HepG2 (cell line): ENCODE measurements around the gene SPACA9. TPM values are rescaled to one million over a fixed set of nuclear protein-coding genes. Genes with fewer than 3 reads are reported as not detected.

Source experiments
- ATAC-seq: fragments of 200-7000 bp; cut with Tn5 transposase; 3 replicates; pipeline ENCODE4 v1.9.1; 2020; ENCODE audit warnings: mild to moderate bottlenecking, moderate library complexity
- BruUV-seq: library from RNA; stranded (reverse); fragments of 400-500 nt; replicated peaks from 2 replicates; lab custom pipeline; 2021; lab: Mats Ljungman, UMichigan
- CTCF ChIA-PET: fragments of 300-600 bp; formaldehyde crosslinking; extraction: SDS; loops from one replicate; lab custom pipeline; 2021; ENCODE audit warnings: low total read pairs, inconsistent platforms, low intra/inter-chr PET ratio; lab: Yijun Ruan, JAX
- POLR2A ChIA-PET: fragments of 350-600 bp; sonication (Branson Sonifier 250); formaldehyde crosslinking; loops from one replicate; lab custom pipeline; 2020; ENCODE audit warnings: antibody characterized with exemption, inconsistent platforms; lab: Yijun Ruan, JAX
- DNase-seq: peaks from one replicate; pipeline ENCODE4 v3.0.0-alpha.2; 2015; ENCODE audit warnings: low spot score
- FAIRE-seq: peaks from 3 replicates; lab custom pipeline; 2011; peaks lifted over from hg19 to GRCh38; lab: Jason Lieb, UNC
- H2AFZ ChIP-seq: one replicate; pipeline ENCODE4 v1.6.1; 2011; ENCODE audit warnings: low read length, inconsistent platforms
- H3K27ac ChIP-seq: fragments of 300-600 bp; 3 replicates; pipeline ENCODE4 v1.8.0; 2011; ENCODE audit warnings: mixed run types, mild to moderate bottlenecking, mixed read lengths, low read length, inconsistent platforms; ENCODE audit not compliant: insufficient read depth; ENCODE audit errors: extremely low read length
- H3K27me3 ChIP-seq, 2 experiments: fragments of 200-600 bp in 1 of 2; 2 replicates in 1 of 2; 3 replicates in 1 of 2; pipeline versions ENCODE4 v1.6.0 to v1.8.0; 2011; ENCODE audit warnings: low read length in 2 of 2, mild to moderate bottlenecking in 2 of 2, moderate library complexity in 2 of 2, inconsistent platforms in 1 of 2; ENCODE audit not compliant: insufficient read depth in 2 of 2, control insufficient read depth in 1 of 2
- H3K36me3 ChIP-seq, 2 experiments: fragments of 200-600 bp in 1 of 2; replicated peaks in 1 of 2; 2 replicates in 1 of 2; 3 replicates in 1 of 2; pipeline versions ENCODE4 v1.5.1 to v1.8.0; 2011; ENCODE audit warnings: low read length in 2 of 2, inconsistent platforms in 1 of 2; ENCODE audit not compliant: insufficient read depth in 2 of 2, control insufficient read depth in 1 of 2
- H3K4me1 ChIP-seq: 2 replicates; pipeline ENCODE4 v1.5.1; 2012; ENCODE audit warnings: low read length, inconsistent platforms; ENCODE audit not compliant: insufficient read depth
- H3K4me2 ChIP-seq: 2 replicates; pipeline ENCODE4 v1.6.0; 2011; ENCODE audit warnings: low read depth, low read length, inconsistent platforms
- H3K4me3 ChIP-seq, 3 experiments: fragments of 200-600 bp in 1 of 3; sonication (generic), shearing (Covaris generic) in 1 of 3; replicated peaks in 1 of 3; 2 replicates each; pipeline ENCODE4 v1.5.1; 2011 to 2016; ENCODE audit warnings: low read length in 3 of 3, inconsistent platforms in 2 of 3, low read depth in 2 of 3, mild to moderate bottlenecking in 2 of 3, control low read depth in 1 of 3, mixed read lengths in 1 of 3; ENCODE audit not compliant: insufficient read depth in 1 of 3
- H3K79me2 ChIP-seq: one replicate; pipeline ENCODE4 v1.6.1; 2011; ENCODE audit warnings: low read length, inconsistent platforms; ENCODE audit not compliant: insufficient read depth
- H3K9ac ChIP-seq: 2 replicates; pipeline ENCODE4 v1.6.0; 2011; ENCODE audit warnings: mild to moderate bottlenecking, low read depth, low read length, inconsistent platforms; ENCODE audit not compliant: insufficient read depth
- H3K9me3 ChIP-seq: 2 replicates; pipeline ENCODE4 v1.5.1; 2012; ENCODE audit warnings: mild to moderate bottlenecking, low read length
- H4K20me1 ChIP-seq: 2 replicates; pipeline ENCODE4 v1.6.0; 2011; ENCODE audit warnings: inconsistent platforms, mild to moderate bottlenecking, low read length, moderate library complexity; ENCODE audit not compliant: insufficient read depth
- ASH2L ChIP-seq: fragments of 300-600, 200-600 bp; sonication (generic); IDR thresholded peaks from 2 replicates; pipeline ENCODE4 v1.7.0; 2017; ENCODE audit warnings: low read depth, mild to moderate bottlenecking, moderate library complexity, mixed read lengths, low read length; ENCODE audit not compliant: insufficient read length
- HNF4G ChIP-seq, 2 experiments: sonication (generic) in 1 of 2; formaldehyde crosslinking in 1 of 2; IDR thresholded peaks; 2 replicates each; pipeline versions ENCODE4 v1.4.0 to v1.6.1; 2011 to 2020; ENCODE audit warnings: borderline replicate concordance in 2 of 2, low read depth in 2 of 2, mild to moderate bottlenecking in 2 of 2, low read length in 1 of 2, missing genetic modification reagents in 1 of 2, moderate library complexity in 1 of 2
- MNT ChIP-seq: fragments of 450-650 bp; IDR thresholded peaks from 2 replicates; pipeline ENCODE4 v1.6.1; 2016
- MTA3 ChIP-seq: sonication (generic); formaldehyde crosslinking; IDR thresholded peaks from 2 replicates; pipeline ENCODE4 v1.4.0; 2020; ENCODE audit warnings: missing genetic modification reagents
- TOPORS ChIP-seq: sonication (generic); formaldehyde crosslinking; IDR thresholded peaks from 2 replicates; pipeline ENCODE4 v1.8.0; 2023; ENCODE audit warnings: mild to moderate bottlenecking, missing genetic modification reagents
- ZBTB39 ChIP-seq: sonication (generic); formaldehyde crosslinking; IDR thresholded peaks from 2 replicates; pipeline ENCODE4 v1.5.0; 2020; ENCODE audit warnings: missing genetic modification reagents
- ZNF224 ChIP-seq: sonication (generic); formaldehyde crosslinking; IDR thresholded peaks from 2 replicates; pipeline ENCODE4 v1.5.0; 2020; ENCODE audit warnings: mild to moderate bottlenecking, missing genetic modification reagents
- ZNF292 ChIP-seq: sonication (generic); formaldehyde crosslinking; IDR thresholded peaks from 2 replicates; pipeline ENCODE4 v1.8.1; 2022; ENCODE audit warnings: mild to moderate bottlenecking, low read depth, missing genetic modification reagents, borderline replicate concordance
- ZNF652 ChIP-seq: IDR thresholded peaks from 2 replicates; pipeline ENCODE4 v1.6.1; 2016; ENCODE audit warnings: low read depth, borderline replicate concordance
- ZNF782 ChIP-seq: sonication (generic); formaldehyde crosslinking; IDR thresholded peaks from 2 replicates; pipeline ENCODE4 v1.4.0; 2020; ENCODE audit warnings: missing genetic modification reagents, mild to moderate bottlenecking, borderline replicate concordance
- WGBS: methylation state at CpG from one replicate; pipeline ENCODE4 v1.1.6; 2017; ENCODE audit warnings: low lambda C conversion rate; 5-methylcytosine and 5-hydroxymethylcytosine counted together
- in situ Hi-C: cut with HindIII; loops from 2 replicates; pipeline ENCODE4 v1.10.0; 2017; ENCODE audit warnings: low pct_unique_long_range_greater_than_20kb; ENCODE audit not compliant: extremely low pct_ligation_motif_present
- intact Hi-C: fragments of 100-400 bp; cut with micrococcal nuclease; formaldehyde crosslinking; loops from one replicate; pipeline ENCODE4 v1.10.0; 2022; ENCODE audit not compliant: unreplicated experiment
- polyA plus RNA-seq, 8 experiments: library from polyadenylated mRNA; depleted of rRNA in 3 of 8; stranded (reverse) in 7 of 8; unstranded in 1 of 8; fragments of >200 nt; fragmentation: Illumina TruSeq in 4 of 8; extraction: Trizol in 4 of 8; gene quantifications; 2 replicates each; pipeline versions ENCODE4 v1.2.1 to v1.2.3, GENCODE V29; 2011 to 2016; ENCODE audit warnings: low read depth in 4 of 8, missing spikeins in 1 of 8, mixed read lengths in 1 of 8; ENCODE audit not compliant: insufficient read depth in 1 of 8
- total RNA-seq, 5 experiments: library from RNA; depleted of rRNA; stranded (reverse); fragments of >200 nt; fragmentation: Illumina TruSeq; extraction: Trizol; gene quantifications; 2 replicates each; pipeline ENCODE4 v1.2.3, GENCODE V29; 2016; ENCODE audit warnings: low read depth in 1 of 5

SPACA9 gene
- total and polyA plus RNA-seq, 2 of the 13 experiments (the other 11 are each of a cell fraction or from before 2014, with no cell fraction given): 0.15 to 0.38 TPM

DNA sequence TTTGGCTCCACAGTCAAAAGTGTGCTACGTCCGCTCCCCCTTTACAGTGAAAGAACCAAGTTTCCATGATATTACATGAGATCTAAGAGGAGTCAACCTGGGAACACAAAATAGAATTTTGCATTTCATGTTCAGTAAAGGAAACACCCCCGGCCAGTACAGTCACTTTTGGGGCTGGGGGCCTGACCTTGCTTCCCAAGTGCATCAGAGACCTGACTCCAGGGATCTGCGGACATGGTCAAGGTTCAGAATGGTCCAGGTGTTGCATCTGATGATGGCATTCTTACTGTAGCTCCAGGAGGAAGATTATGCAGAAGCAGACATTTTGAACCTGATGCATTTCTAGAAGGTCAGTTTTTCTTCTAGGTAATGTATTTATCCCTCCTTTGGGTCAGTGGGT, 40.4 kb upstream of the SPACA9 start:
- no peak for ATAC-seq
- BruUV-seq: no TSS peak
- CTCF ChIA-PET: no interaction called here
- WGBS: 77% methylated on average over 4 of the region's 4 CpGs
- Histone ChIP-seq H3K4me1 (0 out of 2 replicates have a peak, but pooled peaks cover 12% of the 10 kb centered on the region), H3K36me3 (no peaks in the 10 kb centered on the region), H3K4me2 (no peak overlapping the region), H3K27ac (no peak overlapping the region), H3K79me2 (no peaks in the 10 kb centered on the region), H4K20me1 (no peaks in the 10 kb centered on the region), H3K9me3 (no peaks in the 10 kb centered on the region), H3K4me3 (no peak overlapping the region), H3K27me3 (peaks cover 0 to 3% of the 10 kb centered on the region in 2 experiments; a peak in 3 of 5 replicates), H2AFZ (no peak overlapping the region), H3K9ac (no peak overlapping the region)
- POLR2A ChIA-PET: no interaction called here
- in situ Hi-C loops (no loop called here), intact Hi-C loops (no loop called here)
- no peak for DNase-seq
- no peak for FAIRE-seq
- no peak for TF ChIP-seq ZNF782 (CRISPR knock-in tag)
- no peak for TF ChIP-seq ZBTB39
- no peak for TF ChIP-seq ZNF224 (CRISPR knock-in tag)
- TF ChIP-seq MNT: no peak
- TF ChIP-seq ASH2L: no peak
- TF ChIP-seq HNF4G (IDR thresholded peaks at IDR 0.05; ENCODE audit: borderline replicate concordance, low read depth, low read length): no peak
- TF ChIP-seq HNF4G (CRISPR knock-in tag; IDR thresholded peaks at IDR 0.05; ENCODE audit: borderline replicate concordance, low read depth): no peak
- TF ChIP-seq ZNF292 (CRISPR knock-in tag): no peak
- TF ChIP-seq TOPORS (CRISPR knock-in tag): no peak
- TF ChIP-seq MTA3 (CRISPR knock-in tag): no peak
- no peak for TF ChIP-seq ZNF652 (CRISPR knock-in tag)
